IgD-negative memory B cell (primary cell): Measurements from ENCODE around the gene FBXW4. TPM values are rescaled to one million over a fixed set of nuclear protein-coding genes. Genes with fewer than 3 reads are reported as not detected.
A peak's percentile ranks its signal among the peaks of the same experiment; 100 is the strongest.

Experiments used
- H3K27ac Mint-ChIP-seq, 3 donors: one replicate each; pipeline ENCODE4 v1.8.0; 2020 to 2022; ENCODE audit warnings: mild to moderate bottlenecking in 3 of 3, mixed read lengths in 3 of 3, moderate library complexity in 1 of 3
- H3K27me3 Mint-ChIP-seq: one replicate; pipeline ENCODE4 v1.8.0; 2021; ENCODE audit warnings: mixed read lengths
- H3K36me3 Mint-ChIP-seq: one replicate; pipeline ENCODE4 v1.8.0; 2020; ENCODE audit warnings: mild to moderate bottlenecking, mixed read lengths
- H3K4me1 Mint-ChIP-seq, 3 donors: one replicate each; pipeline ENCODE4 v1.8.0; 2020 to 2022; ENCODE audit warnings: mixed read lengths in 3 of 3, mild to moderate bottlenecking in 1 of 3
- H3K4me3 Mint-ChIP-seq, 4 donors: one replicate each; pipeline ENCODE4 v1.8.0; 2020 to 2022; ENCODE audit warnings: mild to moderate bottlenecking in 4 of 4, mixed read lengths in 4 of 4, moderate library complexity in 3 of 4
- H3K9me3 Mint-ChIP-seq, 3 donors: one replicate each; pipeline ENCODE4 v1.8.0; 2020 to 2021; ENCODE audit warnings: mixed read lengths in 3 of 3, mild to moderate bottlenecking in 1 of 3
- polyA plus RNA-seq: library from polyadenylated mRNA; unstranded; fragments of 300-500 nt; fragmentation: Illumina TruSeq; gene quantifications from one replicate; pipeline ENCODE4 v1.2.3, GENCODE V29; 2021

FBXW4 gene
- polyA plus RNA-seq, 1 donor from 2014 or later: 9.9 TPM

GRCh38 chr10:101624526-101625102, 70.4 kb downstream of the FBXW4 start:
- no peak overlapping the region for H3K27ac Mint-ChIP-seq
- peaks cover 0 to 2% (median 0%) of the 10 kb centered on the region in 3 donors for H3K9me3 Mint-ChIP-seq
- peaks cover 12% of the 10 kb centered on the region for H3K36me3 Mint-ChIP-seq
- H3K27me3 Mint-ChIP-seq: no peaks in the 10 kb centered on the region
- H3K4me3 Mint-ChIP-seq: peak overlapping the region in 1 of 4 donors; percentile 18
- H3K4me1 Mint-ChIP-seq: peaks cover 7 to 16% (median 16%) of the 10 kb centered on the region in 3 donors

- H3K36me3 Mint-ChIP-seq: peaks cover 12% of the 10 kb centered on the region
- H3K27me3 Mint-ChIP-seq: no peaks in the 10 kb centered on the region
- H3K4me1 Mint-ChIP-seq: peaks cover 7 to 18% (median 16%) of the 10 kb centered on the region in 3 donors
- H3K27ac Mint-ChIP-seq: no peak overlapping the region
- H3K4me3 Mint-ChIP-seq: no peak overlapping the region
- peaks cover 0 to 2% (median 0%) of the 10 kb centered on the region in 3 donors for H3K9me3 Mint-ChIP-seq
These were observed 71.4 kb downstream of the FBXW4 start for GRCh38 chr10:101623528-101623927.

- Mint-ChIP-seq H3K4me3 (peak overlapping the region in 1 of 4 donors; percentile 63), H3K27me3 (no peaks in the 10 kb centered on the region), H3K9me3 (peaks cover 0 to 2% (median 0%) of the 10 kb centered on the region in 3 donors), H3K27ac (peak overlapping the region in 1 of 3 donors; percentile 89), H3K36me3 (peaks cover 14% of the 10 kb centered on the region), H3K4me1 (peaks cover 7 to 22% (median 14%) of the 10 kb centered on the region in 3 donors)
These were observed 75.0 kb downstream of the FBXW4 start for GRCh38 chr10:101619983-101620382.

- Mint-ChIP-seq H3K9me3 (peaks cover 0 to 2% (median 0%) of the 10 kb centered on the region in 3 donors), H3K4me3 (no peak overlapping the region), H3K36me3 (peaks cover 11% of the 10 kb centered on the region), H3K4me1 (peaks cover 5 to 17% (median 10%) of the 10 kb centered on the region in 3 donors), H3K27ac (no peak overlapping the region), H3K27me3 (no peaks in the 10 kb centered on the region)
These were observed 76.1 kb downstream of the FBXW4 start for GRCh38 chr10:101618871-101619270.

- Mint-ChIP-seq H3K4me1 (peaks cover 4 to 17% (median 10%) of the 10 kb centered on the region in 3 donors), H3K27me3 (no peaks in the 10 kb centered on the region), H3K36me3 (peaks cover 7% of the 10 kb centered on the region), H3K9me3 (no peaks in the 10 kb centered on the region), H3K4me3 (peak overlapping the region in 2 of 4 donors; percentile 3 to 41), H3K27ac (peak overlapping the region; percentile 12 to 94 (median 82))
These were observed 77.0 kb downstream of the FBXW4 start for GRCh38 chr10:101617824-101618568.

GRCh38 chr10:101617102-101617823, 77.7 kb downstream of the FBXW4 start:
- peaks cover 7% of the 10 kb centered on the region for H3K36me3 Mint-ChIP-seq
- no peaks in the 10 kb centered on the region for H3K27me3 Mint-ChIP-seq
- no peaks in the 10 kb centered on the region for H3K9me3 Mint-ChIP-seq
- peak overlapping the region in 1 of 4 donors; percentile 3 for H3K4me3 Mint-ChIP-seq
- peak overlapping the region; percentile 12 to 94 (median 60) for H3K27ac Mint-ChIP-seq
- H3K4me1 Mint-ChIP-seq: peaks cover 4 to 17% (median 8%) of the 10 kb centered on the region in 3 donors

GRCh38 chr10:101616415-101617101, 78.4 kb downstream of the FBXW4 start:
- H3K27me3 Mint-ChIP-seq: no peaks in the 10 kb centered on the region
- H3K27ac Mint-ChIP-seq: peak overlapping the region in 1 of 3 donors; percentile 11
- H3K9me3 Mint-ChIP-seq: no peaks in the 10 kb centered on the region
- H3K4me1 Mint-ChIP-seq: peaks cover 6 to 17% (median 8%) of the 10 kb centered on the region in 3 donors
- H3K36me3 Mint-ChIP-seq: peaks cover 2% of the 10 kb centered on the region
- H3K4me3 Mint-ChIP-seq: no peak overlapping the region

GRCh38 chr10:101615525-101616116, 79.3 kb downstream of the FBXW4 start:
- Mint-ChIP-seq H3K36me3 (peaks cover 2% of the 10 kb centered on the region), H3K4me3 (no peak overlapping the region), H3K27ac (peak overlapping the region in 2 of 3 donors; percentile 35 to 63), H3K9me3 (no peaks in the 10 kb centered on the region), H3K27me3 (no peaks in the 10 kb centered on the region), H3K4me1 (peaks cover 6 to 17% (median 8%) of the 10 kb centered on the region in 3 donors)

- Mint-ChIP-seq H3K27me3 (no peaks in the 10 kb centered on the region), H3K4me1 (peaks cover 6 to 15% (median 8%) of the 10 kb centered on the region in 3 donors), H3K9me3 (no peaks in the 10 kb centered on the region), H3K36me3 (peaks cover 2% of the 10 kb centered on the region), H3K27ac (no peak overlapping the region), H3K4me3 (no peak overlapping the region)
These were observed 80.1 kb downstream of the FBXW4 start for GRCh38 chr10:101614663-101615524.

GRCh38 chr10:101613646-101614045, 81.3 kb downstream of the FBXW4 start:
- no peaks in the 10 kb centered on the region for H3K27me3 Mint-ChIP-seq
- no peak overlapping the region for H3K4me3 Mint-ChIP-seq
- H3K4me1 Mint-ChIP-seq: peaks cover 6 to 13% (median 8%) of the 10 kb centered on the region in 3 donors
- peaks cover 2% of the 10 kb centered on the region for H3K36me3 Mint-ChIP-seq
- H3K27ac Mint-ChIP-seq: no peak overlapping the region
- no peaks in the 10 kb centered on the region for H3K9me3 Mint-ChIP-seq

- Mint-ChIP-seq H3K4me1 (peaks cover 2 to 6% (median 4%) of the 10 kb centered on the region in 3 donors), H3K9me3 (no peaks in the 10 kb centered on the region), H3K27ac (no peak overlapping the region), H3K27me3 (no peaks in the 10 kb centered on the region), H3K4me3 (no peak overlapping the region), H3K36me3 (peaks cover 3% of the 10 kb centered on the region)
These were observed 82.1 kb downstream of the FBXW4 start for GRCh38 chr10:101612872-101613271.

- H3K9me3 Mint-ChIP-seq: no peaks in the 10 kb centered on the region
- H3K4me3 Mint-ChIP-seq: no peak overlapping the region
- no peaks in the 10 kb centered on the region for H3K27me3 Mint-ChIP-seq
- H3K4me1 Mint-ChIP-seq: peaks cover 0 to 2% (median 0%) of the 10 kb centered on the region in 3 donors
- peak overlapping the region in 1 of 3 donors; percentile 64 for H3K27ac Mint-ChIP-seq
- peaks cover 3% of the 10 kb centered on the region for H3K36me3 Mint-ChIP-seq
These were observed 82.9 kb downstream of the FBXW4 start for GRCh38 chr10:101612086-101612485.

GRCh38 chr10:101611096-101611905, 83.7 kb downstream of the FBXW4 start:
- Mint-ChIP-seq H3K9me3 (no peaks in the 10 kb centered on the region), H3K27ac (peak overlapping the region in 2 of 3 donors; percentile 13 to 64), H3K27me3 (no peaks in the 10 kb centered on the region), H3K4me3 (no peak overlapping the region), H3K4me1 (peaks cover 0 to 2% (median 0%) of the 10 kb centered on the region in 3 donors), H3K36me3 (peaks cover 3% of the 10 kb centered on the region)
